GM21723 (cell line): ENCODE results near the gene MRPL43.
"Not testable (repeated sequence)": the region's sequence is repeated elsewhere in the genome, so short reads cannot be mapped to it uniquely, and the experiment has no call there.

ENCODE experiments used
- ATAC-seq: cut with Tn5 transposase; IDR thresholded peaks from one replicate; pipeline ENCODE4 v1.9.1; 2021; ENCODE audit warnings: mild to moderate bottlenecking, moderate library complexity; ENCODE audit not compliant: unreplicated experiment

Gene MRPL43

GRCh38 chr10:100984672-100985177 is 2.6 kb downstream of the MRPL43 start:
- no peak for ATAC-seq

GRCh38 chr10:100983868-100984671 is 3.2 kb downstream of the MRPL43 start:
- no peak for ATAC-seq

GRCh38 chr10:100982916-100983830 is 4.1 kb downstream of the MRPL43 start:
- ATAC-seq: no peak

- no peak for ATAC-seq
These were observed 6.0 kb downstream of the MRPL43 start for GRCh38 chr10:100981178-100981772.

GRCh38 chr10:100980711-100981110 is 6.6 kb downstream of the MRPL43 start:
- no peak for ATAC-seq

GRCh38 chr10:100980311-100980710 is 7.0 kb downstream of the MRPL43 start:
- no peak for ATAC-seq

GRCh38 chr10:100979791-100980272 is 7.5 kb downstream of the MRPL43 start:
- ATAC-seq: no peak

- no peak for ATAC-seq
These were observed 8.4 kb downstream of the MRPL43 start for GRCh38 chr10:100978901-100979195.

- no peak for ATAC-seq
These were observed 9.0 kb downstream of the MRPL43 start for GRCh38 chr10:100978121-100978900.

GRCh38 chr10:100977436-100977835 is 9.9 kb downstream of the MRPL43 start:
- no peak for ATAC-seq

GRCh38 chr10:100976906-100977305 is 10.4 kb downstream of the MRPL43 start:
- ATAC-seq: no peak

- not testable (repeated sequence) for ATAC-seq
These were observed 11.9 kb downstream of the MRPL43 start for GRCh38 chr10:100975397-100975796.

- ATAC-seq: no peak
These were observed 14.3 kb downstream of the MRPL43 start for GRCh38 chr10:100972904-100973535.

- ATAC-seq: no peak
These were observed 15.0 kb downstream of the MRPL43 start for GRCh38 chr10:100972115-100972903.

- no peak for ATAC-seq
These were observed 16.1 kb downstream of the MRPL43 start for GRCh38 chr10:100970914-100971811.

GRCh38 chr10:100970076-100970913 is 17.0 kb downstream of the MRPL43 start:
- ATAC-seq: no peak
